Activated CD4-positive, alpha-beta T cell treated with anti-CD3 and anti-CD28 coated beads for 4 hours (primary cell): ENCODE measurements around the gene FRMD4A.
"Not testable (repeated sequence)": the region's sequence is repeated elsewhere in the genome, so short reads cannot be mapped to it uniquely, and the experiment has no call there.

Experiments used
- DNase-seq, 2 donors: peaks; one replicate each; pipeline ENCODE4 v3.0.0-alpha.2; 2020

Gene FRMD4A

GRCh38 chr10:13770760-13771493 lies 559.8 kb downstream of the FRMD4A start:
- DNase-seq, result no peak

GRCh38 chr10:13769946-13770345 lies 560.8 kb downstream of the FRMD4A start:
- no peak for DNase-seq

- no peak for DNase-seq
Observed at GRCh38 chr10:13767676-13768178, 563.0 kb downstream of the FRMD4A start.

- DNase-seq, result not testable (repeated sequence)
Observed at GRCh38 chr10:13767148-13767547, 563.6 kb downstream of the FRMD4A start.

GRCh38 chr10:13765641-13766341 lies 564.9 kb downstream of the FRMD4A start:
- DNase-seq, result no peak

- DNase-seq, result no peak
Observed at GRCh38 chr10:13761490-13762091, 569.1 kb downstream of the FRMD4A start.

GRCh38 chr10:13759168-13759567 lies 571.6 kb downstream of the FRMD4A start:
- DNase-seq, result no peak

- no peak for DNase-seq
Observed at GRCh38 chr10:13758756-13759155, 572.0 kb downstream of the FRMD4A start.

- DNase-seq, result no peak
Observed at GRCh38 chr10:13758312-13758711, 572.4 kb downstream of the FRMD4A start.

- no peak for DNase-seq
Observed at GRCh38 chr10:13754277-13754676, 576.4 kb downstream of the FRMD4A start.

GRCh38 chr10:13751191-13751764 lies 579.4 kb downstream of the FRMD4A start:
- no peak for DNase-seq

- DNase-seq, result no peak
Observed at GRCh38 chr10:13750299-13751190, 580.2 kb downstream of the FRMD4A start.

- no peak for DNase-seq
Observed at GRCh38 chr10:13745271-13745670, 585.5 kb downstream of the FRMD4A start.

GRCh38 chr10:13743963-13744362 lies 586.8 kb downstream of the FRMD4A start:
- no peak for DNase-seq

- DNase-seq, result no peak
Observed at GRCh38 chr10:13743101-13743693, 587.5 kb downstream of the FRMD4A start.

- DNase-seq, result no peak
Observed at GRCh38 chr10:13741438-13741837, 589.3 kb downstream of the FRMD4A start.

- DNase-seq, result no peak
Observed at GRCh38 chr10:13740461-13740860, 590.3 kb downstream of the FRMD4A start.

GRCh38 chr10:13739183-13739582 lies 591.5 kb downstream of the FRMD4A start:
- no peak for DNase-seq

GRCh38 chr10:13736506-13736905 lies 594.2 kb downstream of the FRMD4A start:
- DNase-seq, result no peak

GRCh38 chr10:13734151-13734550 lies 596.6 kb downstream of the FRMD4A start:
- DNase-seq, result no peak

GRCh38 chr10:13733071-13733470 lies 597.7 kb downstream of the FRMD4A start:
- no peak for DNase-seq

GRCh38 chr10:13732465-13732881 lies 598.3 kb downstream of the FRMD4A start:
- no peak for DNase-seq
